Adrenal gland (tissue), 12 donors: ENCODE data around the gene RGS12. TPM values are rescaled to one million over a fixed set of nuclear protein-coding genes. Genes with fewer than 3 reads are reported as not detected.

Experiments
- DNase-seq, 7 donors: peaks; one replicate each; pipeline ENCODE4 v3.0.0-alpha.2; 2019 to 2020
- H3K27ac ChIP-seq, 5 donors: fragments of 200-600 bp; sonication (generic) in 4 of 5; 1 replicate in 3 of 5; 2 replicates in 2 of 5; pipeline versions ENCODE4 v1.5.1 to v1.8.0; 2016 to 2020; ENCODE audit warnings: mild to moderate bottlenecking in 1 of 5
- H3K27me3 ChIP-seq: fragments of 200-600 bp; 2 replicates; pipeline ENCODE4 v1.8.0; 2021
- H3K36me3 ChIP-seq, 2 donors: fragments of 200-600 bp; replicated peaks in 1 of 2; 1 replicate in 1 of 2; 2 replicates in 1 of 2; pipeline versions ENCODE4 v1.5.1 to v1.8.0; 2018 to 2022
- H3K4me1 ChIP-seq, 2 donors: fragments of 200-600 bp; replicated peaks in 1 of 2; 1 replicate in 1 of 2; 2 replicates in 1 of 2; pipeline versions ENCODE4 v1.5.1 to v1.8.0; 2018 to 2021
- H3K4me3 ChIP-seq, 4 donors: fragments of 200-600 bp; sonication (generic) in 3 of 4; one replicate each; pipeline ENCODE4 v1.5.1; 2016 to 2018
- H3K9me3 ChIP-seq, 3 donors: fragments of 200-600 bp; sonication (generic) in 1 of 3; replicated peaks in 1 of 3; 1 replicate in 2 of 3; 2 replicates in 1 of 3; pipeline versions ENCODE4 v1.5.1 to v1.8.0; 2016 to 2021
- POLR2A ChIP-seq, 2 donors: fragments of 450-650 bp; IDR thresholded peaks; one replicate each; pipeline ENCODE4 v1.6.1; 2017; ENCODE audit warnings: antibody characterized with exemption in 2 of 2, mild to moderate bottlenecking in 2 of 2, moderate library complexity in 1 of 2
- WGBS, 4 donors: extraction: QIAGEN DNeasy Blood & Tissue Kit in 2 of 4; methylation state at CpG; one replicate each; pipeline versions ENCODE4 v1.1.5 to v1.1.7; 2013 to 2017; 5-methylcytosine and 5-hydroxymethylcytosine counted together
- intact Hi-C, 2 donors: fragments of 100-400 bp; cut with DNase I; formaldehyde crosslinking; loops; one replicate each; pipeline versions ENCODE4 v1.14.1 to v1.15.0; 2022 to 2023
- polyA plus RNA-seq, 3 donors: library from polyadenylated mRNA; stranded (reverse); fragments of 200-250 nt in 2 of 3; fragments of 350-450 nt in 1 of 3; fragmentation: Illumina TruSeq in 1 of 3; extraction: RNeasy Lipid Tissue Mini Kit (QIAGEN cat#74804) in 1 of 3; gene quantifications; one replicate each; pipeline ENCODE4 v1.2.3, GENCODE V29; 2013 to 2014
- total RNA-seq, 9 donors: library from RNA; depleted of rRNA in 4 of 9; stranded (reverse); fragments of >200 nt in 4 of 9; fragments of 120-200 nt in 1 of 9; fragmentation: NEBNext Ultra II Directional in 1 of 9; extraction: Animal tissue kit (Norgen Biotek cat#: 25700) in 1 of 9; gene quantifications; one replicate each; pipeline versions ENCODE4 v1.1.0 to v1.2.4, GENCODE V29; 2013 to 2023
- TF ChIP-seq, protein P1 (sequence below), 6 experiments: fragments of 450-650 bp in 4 of 6; fragments of 200-600 bp in 2 of 6; sonication (generic) in 1 of 6; IDR thresholded peaks; 1 replicate in 5 of 6; 2 replicates in 1 of 6; pipeline versions ENCODE4 v1.5.1 to v1.8.0; 2016 to 2021; ENCODE audit warnings: antibody characterized with exemption in 6 of 6, mild to moderate bottlenecking in 2 of 6, moderate library complexity in 1 of 6
- donor health status: healthy with polysubstance abuse.
- donor health status: Bipolar disorder and iron deficiency.
- donor health status: DM: yes; HTN: yes; CAD: no.
- donor health status: DM: no; HTN: no; CAD: no.
- donor health status: DM: no; HTN: no; CAD: no.
- donor health status: DM: yes; HTN: yes; CAD: no.

Gene RGS12
- total and polyA plus RNA-seq, 12 donors, result 8.2 to 73.9 (median 21.9) TPM

DNA sequence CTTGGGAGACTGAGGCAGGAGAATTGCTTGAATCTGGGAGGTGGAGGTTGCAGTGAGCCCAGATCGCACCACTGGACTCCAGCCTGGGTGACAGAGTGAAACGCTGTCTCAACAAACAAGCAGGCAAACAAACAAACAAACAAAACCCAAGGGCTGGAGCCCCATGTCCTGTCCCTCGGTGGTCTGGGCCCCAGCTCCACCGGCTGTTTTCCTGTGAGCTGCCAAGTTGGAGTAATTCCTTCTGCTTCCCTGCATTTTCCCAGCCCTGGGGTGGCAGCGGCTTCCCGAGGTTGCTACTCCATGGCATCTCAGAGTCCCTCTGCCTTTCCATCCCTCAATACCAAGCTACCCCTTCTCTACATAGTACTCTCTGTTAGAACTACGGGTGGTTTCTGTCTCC, 43.2 kb downstream of the RGS12 start:
- Histone ChIP-seq H3K36me3 (no peaks in the 10 kb centered on the region), H3K9me3 (no peaks in the 10 kb centered on the region), H3K27ac (no peak overlapping the region), H3K4me3 (no peak overlapping the region), H3K4me1 (no peaks in the 10 kb centered on the region), H3K27me3 (no peaks in the 10 kb centered on the region)
- DNase-seq, result peak in 1 of 7 donors; percentile 11
- intact Hi-C loops, result no loop called here
- TF ChIP-seq POLR2A (IDR thresholded peaks at IDR 0.05), result no peak
- TF ChIP-seq, protein P1, sequence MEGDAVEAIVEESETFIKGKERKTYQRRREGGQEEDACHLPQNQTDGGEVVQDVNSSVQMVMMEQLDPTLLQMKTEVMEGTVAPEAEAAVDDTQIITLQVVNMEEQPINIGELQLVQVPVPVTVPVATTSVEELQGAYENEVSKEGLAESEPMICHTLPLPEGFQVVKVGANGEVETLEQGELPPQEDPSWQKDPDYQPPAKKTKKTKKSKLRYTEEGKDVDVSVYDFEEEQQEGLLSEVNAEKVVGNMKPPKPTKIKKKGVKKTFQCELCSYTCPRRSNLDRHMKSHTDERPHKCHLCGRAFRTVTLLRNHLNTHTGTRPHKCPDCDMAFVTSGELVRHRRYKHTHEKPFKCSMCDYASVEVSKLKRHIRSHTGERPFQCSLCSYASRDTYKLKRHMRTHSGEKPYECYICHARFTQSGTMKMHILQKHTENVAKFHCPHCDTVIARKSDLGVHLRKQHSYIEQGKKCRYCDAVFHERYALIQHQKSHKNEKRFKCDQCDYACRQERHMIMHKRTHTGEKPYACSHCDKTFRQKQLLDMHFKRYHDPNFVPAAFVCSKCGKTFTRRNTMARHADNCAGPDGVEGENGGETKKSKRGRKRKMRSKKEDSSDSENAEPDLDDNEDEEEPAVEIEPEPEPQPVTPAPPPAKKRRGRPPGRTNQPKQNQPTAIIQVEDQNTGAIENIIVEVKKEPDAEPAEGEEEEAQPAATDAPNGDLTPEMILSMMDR (IDR thresholded peaks at IDR 0.05), result no peak
- WGBS, 4 donors, result 91 to 98% (median 96%) methylated on average over 7 of the region's 7 CpGs

DNA sequence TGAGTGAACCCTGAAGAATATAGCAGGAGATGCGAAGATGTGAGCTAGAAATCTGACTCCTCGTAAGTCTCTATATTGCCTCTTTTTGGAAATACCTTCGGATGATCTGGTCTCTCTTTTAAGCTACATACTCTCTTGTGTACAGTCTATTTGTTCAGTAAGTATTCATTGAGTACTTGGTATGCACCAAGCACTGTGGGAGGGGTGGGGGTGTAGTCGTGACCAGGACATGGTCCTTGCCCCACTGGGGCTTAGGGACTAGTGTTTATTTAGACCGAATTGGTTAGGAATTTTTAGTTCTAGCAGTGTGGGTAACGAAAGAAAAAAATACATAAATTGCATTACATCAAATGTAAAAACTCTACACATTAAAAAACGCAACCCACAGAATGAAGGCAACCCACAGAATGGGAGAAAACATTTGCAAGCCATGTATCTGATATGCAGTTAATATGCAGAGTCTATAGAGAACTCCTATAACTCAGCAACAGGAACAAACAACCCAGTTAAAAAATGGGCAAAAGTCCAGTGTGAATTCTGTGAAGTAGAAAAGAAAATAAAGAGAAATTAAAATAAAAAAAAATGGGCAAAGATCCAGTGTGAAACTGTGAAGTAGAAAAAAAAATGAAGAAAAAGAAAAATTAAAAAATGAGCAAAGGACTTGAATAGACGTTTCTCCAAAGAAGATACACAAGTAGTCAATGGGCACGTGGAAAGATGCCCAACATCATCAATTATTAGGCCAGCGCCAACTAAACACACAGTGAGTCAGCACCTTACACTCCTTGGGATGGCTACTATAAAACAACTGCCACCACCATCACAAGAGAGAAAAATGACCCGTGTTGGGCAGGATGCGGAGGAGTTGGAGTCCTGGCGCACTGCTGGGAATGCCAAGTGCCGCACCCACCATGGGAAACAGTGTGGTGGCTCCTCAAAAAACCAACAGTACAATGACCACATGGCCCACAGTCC, 43.8 kb downstream of the RGS12 start:
- intact Hi-C loops, result no loop called here

DNA sequence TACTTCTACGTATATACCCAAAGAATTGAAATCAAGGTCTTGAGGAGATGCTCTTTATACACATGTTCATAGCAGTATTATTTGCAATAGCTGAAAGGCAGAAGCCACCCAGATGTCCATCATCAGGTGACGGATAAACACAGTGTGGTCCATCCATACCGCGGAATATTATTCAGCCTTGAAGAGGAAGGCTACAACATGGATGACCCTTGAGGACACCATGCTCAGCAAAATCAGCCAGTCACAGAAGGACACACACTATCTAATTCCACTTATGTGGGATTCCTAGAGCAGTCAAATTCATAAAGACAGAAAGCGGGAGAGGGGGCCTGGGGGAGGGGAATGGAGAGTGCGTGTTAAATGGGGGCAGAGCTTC, 44.5 kb downstream of the RGS12 start:
- intact Hi-C loops, result no loop called here
- DNase-seq, result peak in 1 of 7 donors; percentile 8
- no peaks in the 10 kb centered on the region for H3K4me1 ChIP-seq
- no peaks in the 10 kb centered on the region for H3K36me3 ChIP-seq
- TF ChIP-seq, protein P1 (IDR thresholded peaks at IDR 0.05), result no peak
- no peak for TF ChIP-seq POLR2A (IDR thresholded peaks at IDR 0.05)
- WGBS, 4 donors, result 96 to 99% (median 98%) methylated on average over 4 to 6 of the region's 6 CpGs
- no peak overlapping the region for H3K4me3 ChIP-seq
- H3K27me3 ChIP-seq, result no peaks in the 10 kb centered on the region
- H3K9me3 ChIP-seq, result no peaks in the 10 kb centered on the region
- no peak overlapping the region for H3K27ac ChIP-seq

More for the DNA sequence above, 43.8 kb downstream of the RGS12 start:
- DNase-seq, result peak in 1 of 7 donors; percentile 10
- Histone ChIP-seq H3K36me3 (no peaks in the 10 kb centered on the region), H3K9me3 (no peaks in the 10 kb centered on the region), H3K27ac (no peak overlapping the region), H3K27me3 (no peaks in the 10 kb centered on the region), H3K4me3 (no peak overlapping the region), H3K4me1 (no peaks in the 10 kb centered on the region)
- WGBS, 4 donors, result 89 to 91% (median 90%) methylated on average over 13 to 14 of the region's 14 CpGs
- TF ChIP-seq, protein P1 (IDR thresholded peaks at IDR 0.05), result no peak
- TF ChIP-seq POLR2A (IDR thresholded peaks at IDR 0.05), result no peak

DNA sequence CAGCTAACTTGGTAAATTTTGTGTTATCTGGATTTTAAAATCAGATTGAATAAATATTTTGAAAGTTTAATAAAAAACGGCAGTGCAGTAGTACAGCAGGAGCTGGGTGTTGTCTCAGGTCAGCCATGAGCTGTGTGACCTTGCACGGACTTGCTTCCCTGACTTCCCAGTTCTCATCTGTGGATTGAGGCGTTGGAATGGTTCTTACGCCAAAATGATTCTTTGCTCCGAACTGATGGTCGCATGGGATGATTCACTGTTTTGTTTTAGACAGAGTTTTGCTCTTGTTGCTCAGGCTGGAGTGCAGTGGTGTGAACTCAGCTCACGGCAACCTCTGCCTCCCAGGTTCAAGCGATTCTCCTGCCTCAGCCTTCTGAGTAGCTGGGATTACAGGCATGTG, 45.0 kb downstream of the RGS12 start:
- Histone ChIP-seq H3K4me3 (no peak overlapping the region), H3K4me1 (no peaks in the 10 kb centered on the region), H3K27ac (no peak overlapping the region), H3K36me3 (no peaks in the 10 kb centered on the region), H3K27me3 (no peaks in the 10 kb centered on the region), H3K9me3 (no peaks in the 10 kb centered on the region)
- intact Hi-C loops, result no loop called here
- 78 to 84% (median 81%) methylated on average over 6 to 8 of the region's 8 CpGs for WGBS, 4 donors
- DNase-seq, result peak in 2 of 7 donors; percentile 3 to 29
- TF ChIP-seq, protein P1 (IDR thresholded peaks at IDR 0.05), result no peak
- TF ChIP-seq POLR2A (IDR thresholded peaks at IDR 0.05), result no peak
